ENCODE measurements around the gene AFF1.

DNA sequence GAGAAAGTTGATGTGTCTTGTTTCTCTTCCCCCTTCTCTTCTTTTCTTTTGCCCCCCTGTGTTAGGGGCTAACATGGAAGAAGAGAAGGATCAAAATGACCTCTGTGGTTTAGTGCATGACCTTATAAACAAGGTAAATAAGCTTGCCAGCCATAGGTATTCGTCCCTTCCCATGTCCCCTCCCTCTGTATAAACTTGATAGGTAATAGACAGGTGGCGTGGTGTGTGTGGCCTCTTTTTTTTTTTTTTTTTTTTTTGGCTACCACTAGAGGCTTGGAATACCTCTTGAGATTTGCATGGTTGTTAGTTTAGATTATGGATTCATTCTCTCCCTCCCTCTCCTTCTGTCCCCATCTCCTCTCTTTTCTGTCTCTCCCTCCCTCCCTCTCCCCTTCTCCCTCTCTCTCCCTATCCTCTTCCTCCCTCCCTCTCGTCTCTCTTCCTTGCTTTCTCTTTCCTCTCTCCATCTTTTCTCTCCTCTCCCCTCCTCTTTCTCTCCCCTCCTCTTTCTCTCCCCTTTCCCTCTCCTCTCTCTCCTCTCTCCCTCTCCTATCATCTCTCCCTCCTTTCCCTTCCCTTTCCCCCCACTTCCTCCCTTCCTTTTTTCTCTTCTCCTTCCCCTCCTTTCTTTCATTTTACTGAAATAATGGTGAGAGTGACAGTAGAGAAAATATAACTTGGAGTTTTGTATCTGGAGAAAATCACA is 134.4 kb downstream of the AFF1 start:
- TF ChIP-seq CTCF (IDR thresholded peaks at IDR 0.05; ENCODE audit: poor library complexity) (no peak), EZH2phosphoT487 (IDR thresholded peaks at IDR 0.05; ENCODE audit: low read depth, severe bottlenecking, unreplicated experiment) (no peak)
